ENCODE data around the gene PIK3C2G.
"Not testable (repeated sequence)": the region's sequence is repeated elsewhere in the genome, so short reads cannot be mapped to it uniquely, and the experiment has no call there.

Gene PIK3C2G

GRCh38 chr12:18483698-18484325 is 222.5 kb downstream of the PIK3C2G start:
- DNase-seq = no peak

DNA sequence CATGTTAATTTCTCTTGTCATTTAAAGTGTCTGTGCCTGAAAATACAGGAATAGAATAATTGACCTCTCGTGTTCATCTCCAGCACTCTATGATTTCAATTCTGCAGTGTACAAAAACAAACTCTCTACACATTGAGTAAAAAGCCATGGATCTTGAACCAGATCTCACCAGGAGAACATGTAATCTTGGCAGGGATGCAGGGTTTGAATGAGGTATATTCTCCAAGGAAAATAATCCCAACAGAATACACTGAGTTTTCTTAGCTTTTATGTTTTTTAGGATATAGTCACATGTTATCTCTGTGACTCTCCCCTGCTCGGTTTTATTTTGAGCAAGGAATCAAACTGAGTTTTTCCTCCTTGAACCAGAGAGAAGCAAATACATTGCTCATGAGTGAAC is 224.7 kb downstream of the PIK3C2G start:
- no peak for DNase-seq

GRCh38 chr12:18487509-18487908 is 226.2 kb downstream of the PIK3C2G start:
- no peak for DNase-seq

GRCh38 chr12:18492372-18493025 is 231.2 kb downstream of the PIK3C2G start:
- DNase-seq = no peak

DNA sequence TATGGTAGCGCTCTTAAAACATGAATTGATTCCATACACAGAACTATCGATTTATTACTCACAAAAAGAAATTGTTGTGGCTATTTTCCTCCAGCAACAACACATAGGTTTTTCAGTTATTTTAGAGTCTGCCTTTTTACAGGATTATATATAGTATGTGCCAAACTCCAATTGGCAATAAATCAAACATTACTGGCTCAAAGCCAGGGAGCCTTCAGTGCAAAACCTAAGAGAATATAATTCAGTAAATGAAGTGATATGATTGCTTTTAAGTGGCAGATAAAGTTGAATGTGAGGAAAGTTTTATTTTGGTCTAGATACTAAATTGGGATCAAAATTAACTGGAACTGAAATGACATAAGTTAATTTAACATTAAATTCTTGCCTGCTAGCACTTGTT is 234.8 kb downstream of the PIK3C2G start:
- DNase-seq = no peak

DNA sequence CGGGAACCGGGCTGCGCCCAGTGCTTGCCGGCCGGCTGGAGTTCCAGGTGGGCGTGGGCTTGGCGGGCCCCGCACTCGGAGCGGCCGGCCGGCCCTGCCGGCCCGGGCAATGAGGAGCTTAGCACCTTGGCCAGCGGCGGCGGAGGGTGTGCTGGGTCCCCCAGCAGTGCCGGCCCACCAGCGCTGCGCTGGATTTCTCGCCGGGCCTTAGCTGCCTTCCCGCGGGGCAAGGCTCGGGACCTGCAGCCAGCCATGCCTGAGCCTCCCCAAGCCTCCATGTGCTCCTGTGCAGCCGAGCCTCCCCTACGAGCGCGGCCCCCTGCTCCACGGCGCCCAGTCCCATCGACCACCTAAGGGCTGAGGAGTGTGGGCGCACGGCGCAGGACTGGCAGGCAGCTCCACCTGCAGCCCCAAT is 238.8 kb downstream of the PIK3C2G start:
- DNase-seq = not testable (repeated sequence)

- DNase-seq = not testable (repeated sequence)
These were observed 239.4 kb downstream of the PIK3C2G start for GRCh38 chr12:18500736-18501135.

GRCh38 chr12:18502422-18502968 is 241.2 kb downstream of the PIK3C2G start:
- no peak for DNase-seq

DNA sequence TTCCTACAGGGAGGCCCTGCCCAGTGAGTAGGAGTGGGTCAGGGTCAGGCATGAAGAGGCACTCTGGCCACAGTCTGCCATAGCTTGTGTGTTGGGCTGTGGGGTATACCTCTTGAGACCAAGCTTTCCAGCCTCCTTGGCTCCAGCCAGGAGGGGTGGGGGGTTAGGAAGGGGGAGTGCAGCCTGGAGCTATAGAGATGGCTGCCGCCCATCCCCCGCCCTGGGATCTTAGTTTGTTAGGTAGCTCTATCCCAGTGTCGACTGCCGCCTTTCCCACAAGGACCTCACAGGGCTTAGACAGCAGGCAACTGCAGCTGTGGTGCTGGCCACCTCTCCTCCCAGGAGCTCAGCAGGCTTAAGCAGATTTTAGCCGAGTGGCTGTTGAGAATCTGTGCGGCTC is 260.1 kb downstream of the PIK3C2G start:
- no peak for DNase-seq

DNA sequence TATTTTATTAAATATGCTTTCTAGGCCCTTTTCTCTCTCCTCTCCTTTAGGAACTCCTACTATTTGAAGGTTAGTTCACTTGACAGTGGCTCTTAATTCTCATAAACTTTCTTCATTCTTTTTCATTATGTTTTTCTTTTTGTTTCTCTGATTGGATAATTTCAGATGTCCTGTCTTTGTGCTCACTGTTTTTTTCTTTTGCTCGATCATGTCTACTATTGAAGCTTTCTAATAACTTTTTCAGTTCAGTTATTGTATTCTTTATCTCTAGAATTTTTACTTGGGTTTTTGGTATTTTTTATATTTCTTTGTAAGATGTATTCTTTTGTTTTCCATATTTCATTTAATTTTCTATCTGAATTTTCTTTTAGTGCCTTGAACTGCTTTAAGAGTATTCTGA is 261.5 kb downstream of the PIK3C2G start:
- no peak for DNase-seq

GRCh38 chr12:18542497-18542896 is 281.2 kb downstream of the PIK3C2G start:
- not testable (repeated sequence) for DNase-seq

GRCh38 chr12:18546399-18546798 is 285.1 kb downstream of the PIK3C2G start:
- DNase-seq = no peak

- DNase-seq = no peak
These were observed 288.3 kb downstream of the PIK3C2G start for GRCh38 chr12:18549598-18549997.

DNA sequence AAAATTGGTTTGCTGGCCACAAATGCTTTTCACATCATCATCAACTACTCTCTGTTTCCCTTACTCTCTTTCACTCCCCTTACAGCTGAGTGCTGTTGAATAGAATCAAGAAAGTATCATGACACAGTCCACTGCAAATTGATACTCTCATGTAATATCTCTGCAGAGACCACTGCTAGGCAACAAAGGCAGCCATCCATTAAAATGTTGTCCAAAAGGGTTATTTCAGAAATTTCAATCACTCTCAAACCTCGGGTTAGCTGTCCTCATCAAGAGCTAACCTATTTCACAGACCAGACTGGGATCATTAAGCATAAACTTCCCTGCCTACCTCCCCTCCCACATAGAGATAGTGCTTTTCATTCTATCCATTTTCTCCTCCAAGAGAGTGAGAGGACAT is 289.8 kb downstream of the PIK3C2G start:
- no peak for DNase-seq

- no peak for DNase-seq
These were observed 290.4 kb downstream of the PIK3C2G start for GRCh38 chr12:18551701-18552100.

GRCh38 chr12:18552829-18553228 is 291.5 kb downstream of the PIK3C2G start:
- no peak for DNase-seq

- DNase-seq = no peak
These were observed 294.8 kb downstream of the PIK3C2G start for GRCh38 chr12:18556161-18556560.

GRCh38 chr12:18559242-18559641 is 297.9 kb downstream of the PIK3C2G start:
- no peak for DNase-seq

DNA sequence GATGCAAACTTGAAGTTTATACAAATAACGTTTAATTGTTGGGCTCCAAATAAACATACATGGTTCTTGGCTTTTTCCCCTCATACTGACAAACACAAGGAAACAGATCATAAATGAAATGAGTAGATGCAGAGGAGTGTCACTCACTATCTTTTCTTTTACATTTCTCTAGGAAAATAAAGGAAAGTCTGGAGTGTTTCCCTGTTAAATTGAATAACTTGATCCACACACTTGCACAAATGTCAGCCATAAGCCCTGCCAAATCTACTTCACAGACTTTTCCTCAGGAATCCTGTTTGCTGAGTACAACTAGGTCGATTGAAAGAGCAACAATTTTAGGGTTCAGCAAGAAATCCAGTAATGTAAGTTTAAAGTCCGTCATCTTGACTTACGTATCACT is 301.2 kb downstream of the PIK3C2G start:
- no peak for DNase-seq

- no peak for DNase-seq
These were observed 303.0 kb downstream of the PIK3C2G start for GRCh38 chr12:18564306-18564705.

DNA sequence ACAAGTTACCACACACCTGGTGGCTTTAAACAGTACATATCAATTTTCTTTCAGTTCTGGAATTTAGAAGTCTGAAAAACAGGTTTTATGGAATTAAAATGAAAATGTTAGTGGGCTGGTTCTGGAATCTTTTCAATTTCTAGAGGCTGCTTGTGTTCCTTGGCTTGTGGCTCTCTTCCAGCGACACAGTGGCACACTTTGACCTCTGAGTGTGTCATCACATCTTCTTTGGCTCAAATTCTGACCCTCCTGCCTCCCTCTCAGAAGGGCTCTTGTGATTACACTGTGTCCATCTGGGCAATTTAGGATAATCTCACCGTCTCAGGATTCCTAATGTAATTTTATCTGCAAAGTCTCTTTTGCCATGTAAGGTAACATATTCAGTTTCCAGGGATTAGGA is 306.5 kb downstream of the PIK3C2G start:
- DNase-seq = no peak

DNA sequence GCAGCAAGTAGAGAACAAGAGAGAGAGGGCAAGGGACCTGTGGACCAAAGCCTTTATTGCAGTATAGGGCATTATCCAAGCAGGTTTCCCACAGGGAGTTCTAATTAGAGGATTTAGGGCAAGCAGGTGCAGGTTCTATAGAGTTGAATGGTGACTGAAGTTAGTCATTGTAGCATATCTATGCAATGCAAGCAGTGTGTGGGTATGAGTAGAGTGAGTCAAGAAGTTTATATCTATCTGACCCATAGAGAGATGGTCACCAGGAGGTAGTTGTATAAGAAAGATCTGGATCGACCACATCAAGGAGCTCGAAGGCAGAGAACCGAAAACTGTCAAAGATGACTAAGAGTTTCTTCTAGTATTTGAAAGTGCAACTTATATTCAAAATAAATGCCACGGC is 309.2 kb downstream of the PIK3C2G start:
- DNase-seq = no peak

GRCh38 chr12:18576104-18576626 is 314.8 kb downstream of the PIK3C2G start:
- DNase-seq = no peak

DNA sequence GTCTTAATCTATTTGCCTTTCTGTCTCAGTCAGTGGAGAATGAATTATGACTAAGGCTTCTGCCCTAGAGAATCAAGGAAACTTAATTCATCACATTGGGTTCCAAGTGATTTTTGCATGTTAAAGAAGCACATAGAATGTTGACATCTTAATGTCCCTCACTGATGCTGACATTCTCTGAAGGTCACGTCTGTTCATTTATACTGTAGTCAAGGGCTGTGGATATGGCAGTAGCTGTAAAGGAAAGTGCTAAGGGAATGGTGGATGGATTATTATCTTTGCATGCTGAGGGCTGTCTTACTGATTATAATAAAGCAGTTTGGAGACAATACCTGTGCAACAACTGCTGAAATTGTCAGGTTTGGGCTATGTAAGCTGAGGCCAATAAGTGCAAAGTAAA is 315.3 kb downstream of the PIK3C2G start:
- DNase-seq = no peak

Data from inflammatory macrophage (primary cell).